HG03280 (cell line): ENCODE data around the gene KANK3.

Source experiments
- ATAC-seq: cut with Tn5 transposase; IDR thresholded peaks from one replicate; pipeline ENCODE4 v1.9.1; 2021; ENCODE audit warnings: mild to moderate bottlenecking, moderate library complexity; ENCODE audit not compliant: unreplicated experiment

Gene KANK3

GRCh38 chr19:8340341-8341096 is 2.5 kb downstream of the KANK3 start:
- no peak for ATAC-seq

GRCh38 chr19:8338835-8339234 is 4.2 kb downstream of the KANK3 start:
- no peak for ATAC-seq

GRCh38 chr19:8337728-8338127 is 5.3 kb downstream of the KANK3 start:
- no peak for ATAC-seq

- no peak for ATAC-seq
These were observed 6.4 kb downstream of the KANK3 start for GRCh38 chr19:8336660-8337059.

- ATAC-seq: no peak
These were observed 6.9 kb downstream of the KANK3 start for GRCh38 chr19:8336072-8336569.

GRCh38 chr19:8335343-8336071 is 7.6 kb downstream of the KANK3 start:
- ATAC-seq: peak; percentile 31

- peak; percentile 53 for ATAC-seq
These were observed 8.4 kb downstream of the KANK3 start for GRCh38 chr19:8334458-8335342.

GRCh38 chr19:8333767-8334457 is 9.2 kb downstream of the KANK3 start:
- ATAC-seq: no peak

GRCh38 chr19:8332976-8333766 is 9.9 kb downstream of the KANK3 start:
- ATAC-seq: no peak

GRCh38 chr19:8331263-8331845 is 11.7 kb downstream of the KANK3 start:
- no peak for ATAC-seq

GRCh38 chr19:8329996-8330395 is 13.1 kb downstream of the KANK3 start:
- no peak for ATAC-seq

GRCh38 chr19:8325454-8325853 is 17.6 kb downstream of the KANK3 start:
- no peak for ATAC-seq

GRCh38 chr19:8324186-8325050 is 18.6 kb downstream of the KANK3 start:
- ATAC-seq: no peak

GRCh38 chr19:8323781-8324185 is 19.3 kb downstream of the KANK3 start:
- ATAC-seq: no peak

- ATAC-seq: no peak
These were observed 20.4 kb downstream of the KANK3 start for GRCh38 chr19:8322638-8322997.

- ATAC-seq: no peak
These were observed 20.9 kb downstream of the KANK3 start for GRCh38 chr19:8321986-8322637.

- ATAC-seq: peak; percentile 93
These were observed 21.7 kb downstream of the KANK3 start, which contains the start of the genes NDUFA7 and RPS28 for GRCh38 chr19:8321067-8321985. TSS of gene NDUFA7 (minus strand) at chr19:8321375. CDS start at chr19:8321358, 17 bp downstream. TSS of gene RPS28 (plus strand) at chr19:8321496. CDS start at chr19:8321531, 35 bp downstream.
